PC-9 (cell line): ENCODE measurements around the gene MGAT5. TPM values are rescaled to one million over a fixed set of nuclear protein-coding genes. Genes with fewer than 3 reads are reported as not detected.

ENCODE experiments used
- BruUV-seq: library from RNA; stranded (reverse); fragments of 400-500 nt; replicated peaks from 2 replicates; lab custom pipeline; 2021; lab: Mats Ljungman, UMichigan
- CTCF ChIA-PET: fragments of 300-600 bp; sonication (Branson Sonifier 250); formaldehyde crosslinking; loops from one replicate; lab custom pipeline; 2022; ENCODE audit warnings: antibody characterized with exemption; lab: Charles Lee
- POLR2A ChIA-PET: fragments of 300-600 bp; sonication (Branson Sonifier 250); formaldehyde crosslinking; loops from one replicate; lab custom pipeline; 2022; ENCODE audit warnings: antibody characterized with exemption; ENCODE audit not compliant: unreplicated experiment; lab: Charles Lee
- DNase-seq, 2 experiments: peaks; one replicate each; pipeline versions ENCODE4 v3.0.0 to v3.0.0-alpha.2; 2015 to 2022; ENCODE audit warnings: mixed read lengths in 1 of 2
- H2AFZ ChIP-seq: fragments of 200-600 bp; sonication (generic); 2 replicates; pipeline ENCODE4 v1.8.1; 2017; ENCODE audit warnings: antibody characterized with exemption
- H3F3A ChIP-seq: fragments of 200-600 bp; sonication (generic); 2 replicates; pipeline ENCODE4 v1.8.1; 2017; ENCODE audit warnings: antibody characterized with exemption, mild to moderate bottlenecking, low read depth; ENCODE audit not compliant: insufficient read depth
- H3K27ac ChIP-seq: fragments of 200-600 bp; sonication (generic); 2 replicates; pipeline ENCODE4 v1.6.1; 2016; ENCODE audit warnings: mixed run types
- H3K27me3 ChIP-seq: fragments of 200-600 bp; sonication (generic); 2 replicates; pipeline ENCODE4 v1.6.1; 2016; ENCODE audit warnings: low read depth, mixed run types; ENCODE audit not compliant: insufficient read depth
- H3K36me3 ChIP-seq: fragments of 200-600 bp; sonication (generic); 2 replicates; pipeline ENCODE4 v1.6.1; 2016; ENCODE audit warnings: low read depth, mixed run types
- H3K4me1 ChIP-seq: fragments of 200-600 bp; sonication (generic); replicated peaks from 2 replicates; pipeline ENCODE4 v1.6.1; 2016; ENCODE audit warnings: mixed run types; ENCODE audit not compliant: insufficient read depth
- H3K4me2 ChIP-seq: fragments of 200-600 bp; sonication (generic); 2 replicates; pipeline ENCODE4 v1.6.1; 2017; ENCODE audit warnings: mixed run types
- H3K4me3 ChIP-seq: fragments of 200-600 bp; sonication (generic); 2 replicates; pipeline ENCODE4 v1.6.1; 2016; ENCODE audit warnings: mixed run types
- H3K79me2 ChIP-seq: fragments of 200-600 bp; sonication (generic); 2 replicates; pipeline ENCODE4 v1.6.1; 2017; ENCODE audit warnings: low read depth, mixed run types
- H3K9me2 ChIP-seq: fragments of 200-600 bp; sonication (generic); 2 replicates; pipeline ENCODE4 v1.8.1; 2017; ENCODE audit warnings: mild to moderate bottlenecking; ENCODE audit not compliant: insufficient read depth
- H3K9me3 ChIP-seq: fragments of 200-600 bp; sonication (generic); 2 replicates; pipeline ENCODE4 v1.8.1; 2016; ENCODE audit warnings: low read depth; ENCODE audit not compliant: insufficient read depth
- H4K20me1 ChIP-seq: fragments of 200-600 bp; sonication (generic); 2 replicates; pipeline ENCODE4 v1.8.1; 2017; ENCODE audit not compliant: insufficient read depth
- CTCF ChIP-seq: fragments of 200-600 bp; sonication (generic); conservative IDR thresholded peaks from 2 replicates; pipeline ENCODE4 v1.6.1; 2017; ENCODE audit warnings: mixed run types, antibody characterized with exemption, mild to moderate bottlenecking, moderate library complexity
- EZH2 ChIP-seq: fragments of 200-600 bp; sonication (generic); IDR thresholded peaks from 2 replicates; pipeline ENCODE4 v1.8.0; 2017; ENCODE audit warnings: antibody characterized with exemption, low read depth
- intact Hi-C: fragments of 100-400 bp; cut with micrococcal nuclease; formaldehyde crosslinking; loops from one replicate; pipeline ENCODE4 v1.10.0; 2022; ENCODE audit not compliant: unreplicated experiment
- total RNA-seq: library from RNA; stranded (reverse); gene quantifications from 2 replicates; pipeline ENCODE4 v1.2.3, GENCODE V29; 2021

Gene MGAT5
- total RNA-seq, 1 experiment from 2014 or later, result 33.5 TPM

GRCh38 chr2:134314202-134314601 lies 60.3 kb downstream of the MGAT5 start:
- H3K9me2 ChIP-seq, result no peaks in the 10 kb centered on the region
- BruUV-seq, result no TSS peak
- intact Hi-C loops, result no loop called here
- H3K9me3 ChIP-seq, result no peaks in the 10 kb centered on the region
- TF ChIP-seq CTCF, result no peak
- no peak for TF ChIP-seq EZH2
- no peak overlapping the region for H3K4me2 ChIP-seq
- no peaks in the 10 kb centered on the region for H3K27me3 ChIP-seq
- H3K27ac ChIP-seq, result no peak overlapping the region
- CTCF ChIA-PET, result no interaction called here
- no peak overlapping the region for H2AFZ ChIP-seq
- DNase-seq, result no peak
- no peaks in the 10 kb centered on the region for H3K79me2 ChIP-seq
- POLR2A ChIA-PET, result interaction anchor here (0.6 kb wide), 1 partner anchor 645 kb away, joined by 3 read pairs; no protein-coding TSS in a partner anchor
- H3K4me1 ChIP-seq, result no peaks in the 10 kb centered on the region
- no peak overlapping the region for H3K4me3 ChIP-seq
- H3K36me3 ChIP-seq, result no peaks in the 10 kb centered on the region
- no peaks in the 10 kb centered on the region for H4K20me1 ChIP-seq
- no peaks in the 10 kb centered on the region for H3F3A ChIP-seq

GRCh38 chr2:134314681-134315368 lies 61.0 kb downstream of the MGAT5 start:
- ChIA-PET CTCF (no interaction called here), POLR2A (no interaction called here)
- Histone ChIP-seq H3K9me3 (no peaks in the 10 kb centered on the region), H2AFZ (no peak overlapping the region), H3K4me2 (no peak overlapping the region), H3K27ac (no peak overlapping the region), H3K4me3 (no peak overlapping the region), H3K36me3 (no peaks in the 10 kb centered on the region), H4K20me1 (no peaks in the 10 kb centered on the region), H3K9me2 (no peaks in the 10 kb centered on the region), H3K4me1 (no peaks in the 10 kb centered on the region), H3F3A (no peaks in the 10 kb centered on the region), H3K79me2 (no peaks in the 10 kb centered on the region), H3K27me3 (no peaks in the 10 kb centered on the region)
- no peak for DNase-seq
- BruUV-seq, result no TSS peak
- intact Hi-C loops, result no loop called here
- TF ChIP-seq CTCF, result no peak
- TF ChIP-seq EZH2, result no peak

- H4K20me1 ChIP-seq, result no peaks in the 10 kb centered on the region
- H2AFZ ChIP-seq, result no peak overlapping the region
- POLR2A ChIA-PET, result no interaction called here
- H3K4me1 ChIP-seq, result no peaks in the 10 kb centered on the region
- H3K79me2 ChIP-seq, result no peaks in the 10 kb centered on the region
- no peak overlapping the region for H3K4me2 ChIP-seq
- H3K36me3 ChIP-seq, result no peaks in the 10 kb centered on the region
- TF ChIP-seq CTCF (no peak), EZH2 (no peak)
- H3K27me3 ChIP-seq, result no peaks in the 10 kb centered on the region
- no peaks in the 10 kb centered on the region for H3F3A ChIP-seq
- no peaks in the 10 kb centered on the region for H3K9me2 ChIP-seq
- no peak overlapping the region for H3K27ac ChIP-seq
- no peak for DNase-seq
- BruUV-seq, result no TSS peak
- H3K9me3 ChIP-seq, result no peaks in the 10 kb centered on the region
- intact Hi-C loops, result no loop called here
- CTCF ChIA-PET, result no interaction called here
- no peak overlapping the region for H3K4me3 ChIP-seq
Observed at GRCh38 chr2:134315471-134315870, 61.6 kb downstream of the MGAT5 start.
